Femur (tissue), 1 donor: ENCODE data around the gene TPSB2.
"Not testable (repeated sequence)": the region's sequence is repeated elsewhere in the genome, so short reads cannot be mapped to it uniquely, and the experiment has no call there.

ENCODE experiments used
- DNase-seq: peaks from one replicate; pipeline ENCODE4 v3.0.0-alpha.2; 2017

Gene TPSB2

DNA sequence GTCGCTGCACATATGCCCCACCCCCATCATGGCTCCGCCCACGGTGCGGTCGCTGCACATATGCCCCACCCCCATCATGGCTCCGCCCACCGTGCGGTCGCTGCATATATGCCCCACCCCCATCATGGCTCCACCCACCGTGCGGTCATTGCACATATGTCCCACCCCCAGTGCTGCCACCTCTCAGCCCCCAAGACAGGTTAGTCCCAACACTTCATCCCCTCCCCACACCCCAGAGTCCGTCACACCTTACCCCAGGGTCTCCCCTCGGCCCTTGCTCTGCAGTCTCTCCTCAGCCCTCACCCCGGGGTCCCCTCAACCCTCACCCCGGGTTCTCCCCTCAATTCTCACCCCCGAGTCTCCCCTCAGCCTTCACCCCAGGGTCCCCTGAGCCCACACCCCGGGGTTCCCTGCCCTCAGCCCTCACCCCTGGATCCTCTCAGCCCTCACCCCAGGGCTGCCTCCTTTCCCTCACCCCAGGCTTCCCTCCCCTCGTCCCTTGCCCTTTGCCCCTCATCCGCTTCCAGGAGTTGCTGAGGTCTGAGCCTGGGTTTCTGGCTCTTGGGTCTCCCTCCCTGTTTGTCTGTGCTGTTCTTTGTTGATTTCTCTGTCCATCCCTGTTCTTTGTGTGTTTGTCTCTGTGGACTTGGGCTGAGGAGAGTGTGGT lies 30.5 kb downstream of the TPSB2 start:
- no peak for DNase-seq

DNA sequence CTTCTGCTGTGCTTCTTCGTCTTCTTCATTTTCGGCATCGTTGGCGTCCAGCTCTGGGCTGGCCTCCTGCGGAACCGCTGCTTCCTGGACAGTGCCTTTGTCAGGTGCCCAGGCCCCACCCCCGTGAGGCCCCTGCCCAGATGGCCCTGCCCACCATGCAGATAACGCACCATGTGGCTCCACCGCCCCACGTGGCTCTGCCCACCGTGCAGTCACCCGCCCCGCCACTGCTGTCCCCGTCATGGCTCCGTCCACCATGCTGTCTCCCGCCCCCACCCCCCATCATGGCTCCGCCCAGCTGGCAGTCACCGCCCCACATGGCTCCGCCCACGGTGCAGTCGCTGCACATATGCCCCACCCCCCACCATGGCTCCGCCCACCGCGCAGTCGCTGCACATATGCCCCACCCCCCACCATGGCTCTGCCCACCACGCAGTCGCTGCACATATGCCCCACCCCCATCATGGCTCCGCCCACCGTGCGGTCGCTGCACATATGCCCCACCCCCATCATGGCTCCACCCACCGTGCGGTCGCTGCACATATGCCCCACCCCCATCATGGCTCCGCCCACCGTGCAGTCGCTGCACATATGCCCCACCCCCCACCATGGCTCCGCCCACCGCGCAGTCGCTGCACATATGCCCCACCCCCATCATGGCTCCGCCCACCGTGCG lies 31.2 kb downstream of the TPSB2 start:
- DNase-seq, result not testable (repeated sequence)

DNA sequence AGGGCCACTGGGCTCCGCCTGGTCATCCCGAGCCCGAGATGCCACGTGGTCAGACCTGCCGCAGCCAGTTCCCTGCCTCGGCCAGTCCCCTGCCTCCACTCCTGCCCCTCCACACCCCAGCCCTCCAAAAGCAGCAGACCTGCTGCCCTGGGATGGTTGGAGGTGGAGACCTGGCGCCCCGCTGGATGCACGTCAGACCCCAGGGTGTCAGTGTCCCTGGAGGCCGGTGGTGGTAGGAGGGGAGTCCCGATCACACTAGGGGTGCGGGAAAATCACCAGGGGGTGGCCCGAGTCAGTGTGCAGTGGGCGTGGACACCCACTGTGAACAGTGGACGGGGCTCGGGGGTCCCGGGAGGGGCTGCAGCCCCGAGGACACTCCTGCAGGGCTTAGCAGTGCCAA lies 31.8 kb downstream of the TPSB2 start:
- no peak for DNase-seq

DNA sequence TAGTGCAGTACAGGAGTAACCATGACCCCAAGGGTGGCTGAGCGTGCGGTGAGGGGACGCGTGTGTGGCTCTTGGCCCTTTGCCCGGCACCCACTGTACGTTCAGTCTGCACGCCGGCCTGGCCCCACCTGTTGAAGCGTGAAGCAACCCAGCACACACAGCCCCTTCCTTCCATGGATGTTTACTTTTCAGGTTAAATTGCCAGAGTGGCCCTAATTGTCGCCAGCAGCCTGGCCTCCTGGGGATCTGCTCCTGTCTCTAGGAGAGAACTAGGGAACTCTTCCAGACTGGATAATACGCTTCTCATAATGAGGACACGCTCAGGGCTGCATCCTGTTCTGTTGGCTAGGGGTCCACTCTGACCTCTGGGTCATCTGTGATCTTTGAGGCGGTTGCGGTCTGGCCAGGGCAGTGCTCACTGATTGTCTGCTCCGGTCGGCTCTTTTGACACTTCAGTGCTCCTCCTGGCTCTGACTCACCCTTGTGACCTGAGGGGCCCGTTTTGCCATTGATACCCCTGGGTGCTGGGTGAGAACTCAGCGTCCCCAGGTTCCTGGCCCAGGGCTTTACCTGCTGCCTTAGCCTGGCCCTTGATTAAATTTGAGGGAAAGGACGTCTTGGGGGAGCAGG lies 32.6 kb downstream of the TPSB2 start:
- no peak for DNase-seq

DNA sequence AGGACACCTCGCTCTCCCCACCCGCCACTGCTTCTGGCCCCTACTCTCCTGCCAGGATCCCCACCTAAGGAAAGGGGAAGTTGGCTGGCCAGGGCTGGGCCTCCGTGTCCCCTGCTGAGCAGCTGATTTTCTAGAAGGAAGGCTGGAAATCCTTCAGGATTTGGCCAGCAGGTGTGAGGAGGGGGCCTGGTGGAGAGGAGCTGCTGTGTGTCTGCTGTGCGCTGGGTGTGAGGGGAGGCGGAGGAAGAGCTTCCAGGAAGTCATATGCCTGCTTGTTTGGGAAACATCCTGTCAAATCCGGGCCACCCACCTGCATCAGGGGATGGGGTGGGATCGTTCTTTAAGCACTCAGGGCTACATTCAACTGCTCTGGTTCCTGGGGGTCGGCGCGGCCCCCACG lies 33.5 kb downstream of the TPSB2 start:
- DNase-seq, result no peak

GRCh38 chr16:1195393-1195666 lies 34.7 kb downstream of the TPSB2 start:
- DNase-seq, result no peak

DNA sequence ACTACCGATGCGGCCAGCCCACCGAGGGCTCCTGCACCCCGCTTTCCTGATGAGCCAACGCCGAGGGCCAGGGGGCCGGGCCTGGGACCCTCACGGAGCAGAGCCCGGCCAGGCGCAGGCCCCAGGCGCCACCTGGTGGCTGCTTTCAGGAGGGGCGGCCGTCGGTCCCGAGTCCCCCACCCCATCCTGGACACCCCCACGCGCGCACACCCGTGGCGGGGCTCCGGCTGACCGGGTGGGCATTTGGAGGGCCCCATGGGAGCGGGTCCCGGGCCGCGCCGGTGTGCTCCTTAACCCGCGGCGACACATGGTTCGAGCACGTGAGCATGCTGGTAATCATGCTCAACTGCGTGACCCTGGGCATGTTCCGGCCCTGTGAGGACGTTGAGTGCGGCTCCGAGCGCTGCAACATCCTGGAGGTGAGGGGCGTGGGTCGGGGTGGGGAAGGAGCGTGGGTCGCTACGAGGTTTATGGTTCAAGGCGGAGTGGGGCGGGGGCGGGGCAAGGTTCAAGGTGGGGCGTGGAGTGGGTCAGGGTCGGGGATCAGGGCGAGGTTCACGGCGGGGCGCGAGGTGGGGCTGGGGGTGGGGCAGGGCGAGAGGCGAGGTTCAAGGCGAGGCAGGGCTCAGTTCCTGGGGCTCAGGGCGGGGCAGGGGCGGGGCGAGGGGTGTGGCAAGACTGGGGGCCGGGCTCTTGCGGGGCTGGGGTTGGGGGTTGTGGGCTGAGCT lies 35.2 kb downstream of the TPSB2 start:
- no peak for DNase-seq

- no peak for DNase-seq
These were observed 36.0 kb downstream of the TPSB2 start for GRCh38 chr16:1193825-1194581.

DNA sequence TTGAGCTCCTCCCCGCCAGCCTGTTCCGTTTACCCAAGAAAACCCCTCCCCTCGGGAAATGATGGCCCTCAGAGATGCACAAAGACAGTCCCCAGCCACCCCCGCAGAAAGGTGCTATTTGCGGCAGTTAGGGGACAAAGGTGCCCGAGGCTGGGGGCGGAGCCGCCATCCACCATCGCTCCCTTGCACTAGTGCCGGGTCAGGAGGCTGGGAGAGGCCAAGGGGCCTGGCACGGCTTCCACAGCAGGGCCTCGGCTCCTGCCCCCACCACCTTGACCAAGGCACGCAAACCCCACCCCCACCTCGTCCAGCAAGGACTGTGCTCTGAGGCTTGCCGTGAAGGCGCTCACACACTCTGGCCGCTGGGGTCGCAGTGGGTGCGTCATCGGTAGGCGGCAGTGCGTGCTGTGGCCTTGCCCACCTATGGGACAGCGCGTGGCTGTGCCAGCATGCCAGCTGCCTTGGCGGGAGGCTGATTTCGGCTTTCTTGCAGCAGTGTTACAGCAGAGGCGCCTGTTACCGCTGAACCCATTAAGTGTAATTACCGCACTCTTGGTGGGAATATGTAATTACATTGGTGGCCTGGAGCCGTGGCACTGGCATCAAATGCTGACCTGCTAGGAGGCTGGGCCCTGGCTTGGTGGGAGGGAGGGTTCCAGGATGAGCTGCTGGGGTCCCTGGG lies 36.7 kb downstream of the TPSB2 start:
- no peak for DNase-seq

DNA sequence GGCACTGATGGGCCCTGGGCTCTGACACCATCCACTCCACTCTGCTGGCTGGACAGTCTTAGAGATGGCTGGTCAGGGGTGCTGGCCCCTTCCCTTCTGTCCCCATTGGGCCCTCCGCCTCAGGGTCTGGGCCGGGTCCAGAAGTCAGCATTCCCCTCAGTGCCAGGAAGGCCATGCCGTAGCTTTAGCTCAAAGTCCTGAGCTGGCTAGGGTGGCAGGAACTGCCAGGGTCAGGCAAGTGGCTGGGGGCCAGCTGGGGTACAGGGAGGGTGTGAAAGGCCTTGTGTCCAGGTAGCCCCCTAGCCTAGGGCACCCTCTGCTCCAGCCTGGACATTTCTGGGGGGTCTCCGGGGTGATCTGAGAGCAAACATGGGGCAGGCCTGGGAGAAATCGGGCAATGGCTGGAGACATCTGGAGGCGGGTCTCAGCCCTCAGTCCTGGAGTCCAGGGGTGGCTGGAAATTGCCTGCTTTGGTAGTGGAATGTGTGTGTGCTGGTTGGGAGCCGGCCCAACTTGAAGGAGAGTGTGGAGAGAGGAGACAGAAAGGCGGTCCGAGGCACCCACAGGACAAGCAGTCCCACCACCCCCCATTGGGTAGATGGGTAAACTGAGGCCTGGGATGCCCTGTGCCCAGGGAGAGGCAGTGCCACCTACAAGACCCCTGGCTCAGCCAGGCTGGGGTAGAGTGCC lies 37.5 kb downstream of the TPSB2 start:
- no peak for DNase-seq

DNA sequence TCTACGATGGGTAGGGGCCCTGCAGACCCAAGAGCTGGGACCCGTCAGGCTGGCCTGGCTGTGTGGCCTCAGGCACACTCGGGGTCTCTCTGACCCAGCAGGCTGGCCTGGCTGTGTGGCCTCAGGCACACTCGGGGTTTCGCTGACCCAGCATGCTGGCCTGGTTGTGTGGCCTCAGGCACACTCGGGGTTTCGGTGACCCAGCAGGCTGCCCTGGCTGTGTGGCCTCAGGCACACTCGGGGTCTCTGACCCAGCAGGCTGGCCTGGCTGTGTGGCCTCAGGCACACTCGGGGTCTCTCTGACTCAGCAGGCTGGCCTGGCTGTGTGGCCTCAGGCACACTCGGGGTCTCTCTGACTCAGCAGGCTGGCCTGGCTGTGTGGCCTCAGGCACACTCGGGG lies 39.2 kb downstream of the TPSB2 start:
- not testable (repeated sequence) for DNase-seq

GRCh38 chr16:1189455-1189854 lies 40.5 kb downstream of the TPSB2 start:
- DNase-seq, result no peak

- DNase-seq, result peak; percentile 69
These were observed 41.4 kb downstream of the TPSB2 start for GRCh38 chr16:1188432-1189189.

- DNase-seq, result not testable (repeated sequence)
These were observed 44.4 kb downstream of the TPSB2 start for GRCh38 chr16:1185460-1186207.

GRCh38 chr16:1184980-1185379 lies 45.0 kb downstream of the TPSB2 start:
- no peak for DNase-seq

DNA sequence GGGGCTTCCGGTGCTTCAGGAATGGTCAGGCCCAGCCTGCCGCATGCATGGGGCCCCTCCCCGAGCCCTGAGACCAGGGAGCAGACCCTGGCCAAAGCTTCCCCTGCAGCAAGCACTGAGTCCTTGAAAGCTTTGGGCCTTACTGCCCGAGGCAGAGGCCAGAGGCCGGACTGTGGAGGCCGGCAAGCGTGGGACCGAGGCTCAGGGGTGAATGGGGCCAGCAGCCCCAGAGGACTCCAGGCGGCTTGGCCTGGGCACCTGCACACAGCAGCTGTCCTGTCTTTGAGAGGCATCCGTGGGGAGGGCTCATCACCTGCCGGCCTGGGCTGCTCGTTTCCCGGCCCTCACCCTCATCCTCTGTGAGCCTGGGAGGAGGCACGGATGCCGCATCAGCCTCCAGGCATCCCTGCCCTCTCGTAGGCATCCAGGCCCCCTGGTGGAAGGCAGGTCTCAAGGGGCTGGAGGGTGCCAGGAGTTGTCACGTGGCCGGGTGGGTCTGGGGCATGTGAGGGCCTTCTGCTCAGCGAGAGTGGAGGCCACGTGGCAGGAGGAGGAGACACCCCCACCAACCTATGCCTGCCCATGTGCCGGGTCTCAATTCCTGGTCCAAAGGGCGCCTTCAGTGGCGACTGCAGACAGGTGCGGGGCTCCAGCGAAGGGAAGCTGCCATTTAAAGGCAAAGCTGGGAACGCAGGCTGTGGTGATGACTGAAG lies 45.7 kb downstream of the TPSB2 start:
- DNase-seq, result no peak

DNA sequence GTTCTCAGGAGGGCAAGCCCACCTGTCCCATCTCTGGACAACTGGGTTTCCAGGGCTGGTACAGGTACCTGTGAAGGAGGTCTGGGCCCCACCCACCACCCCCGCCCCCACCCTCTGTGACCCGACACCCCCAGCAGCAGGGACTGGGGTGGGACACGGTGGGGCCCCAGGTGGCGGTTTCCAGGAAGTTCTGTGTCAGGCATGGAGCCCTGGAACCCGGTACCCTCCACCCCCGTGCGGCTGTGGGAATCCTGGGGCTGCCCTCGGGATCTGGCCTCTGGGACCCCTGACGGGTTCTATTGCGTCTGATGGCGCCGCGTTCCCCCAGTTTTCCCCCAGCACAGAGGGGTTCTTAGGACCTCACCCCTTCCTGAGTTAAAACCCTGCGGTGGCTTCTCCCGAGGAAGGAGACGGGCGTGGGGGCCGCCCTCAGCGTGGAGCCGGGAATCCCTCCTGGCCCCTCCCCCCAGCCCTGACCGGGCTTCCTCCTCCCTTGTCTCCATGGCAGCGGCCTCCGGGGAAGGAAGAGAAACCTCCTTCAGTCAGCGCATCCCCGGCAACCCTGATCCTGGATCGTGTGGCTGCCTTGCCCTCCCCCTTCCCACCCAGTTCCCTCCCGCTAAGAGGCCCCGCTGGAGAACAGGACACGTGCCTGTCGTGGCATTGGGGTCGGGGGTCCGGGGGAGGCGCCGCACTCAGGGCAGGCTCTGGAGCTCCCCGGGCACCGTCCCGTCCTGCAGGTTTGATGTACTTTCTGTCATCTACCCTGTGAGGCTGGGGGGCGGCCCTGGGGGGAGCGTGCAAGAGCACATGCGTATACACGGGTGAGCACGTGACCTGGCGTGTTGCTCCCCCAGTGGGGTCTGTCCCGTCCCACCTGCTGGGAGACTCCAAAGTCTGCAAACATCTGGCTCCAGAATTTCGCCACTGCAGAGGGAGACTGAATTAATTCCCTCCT lies 46.8 kb downstream of the TPSB2 start:
- DNase-seq, result no peak

- peak; percentile 51 for DNase-seq
These were observed 47.7 kb downstream of the TPSB2 start for GRCh38 chr16:1182316-1182671.
